GM23248 (cell line): ENCODE results near the gene GEMIN5.

Experiments used
- EZH2 ChIP-seq: fragments of 200-600 bp; sonication (generic); IDR thresholded peaks from 2 replicates; pipeline ENCODE4 v1.6.1; 2018; ENCODE audit warnings: antibody characterized with exemption, mild to moderate bottlenecking; ENCODE audit not compliant: insufficient read depth, poor library complexity, severe bottlenecking
- EZH2phosphoT487 ChIP-seq: fragments of 200-600 bp; sonication (generic); IDR thresholded peaks from 2 replicates; pipeline ENCODE4 v1.6.1; 2018; ENCODE audit warnings: antibody characterized with exemption, moderate library complexity, mild to moderate bottlenecking, low read depth; ENCODE audit not compliant: insufficient read depth

- TF ChIP-seq EZH2 (no peak), EZH2phosphoT487 (no peak)
Measured at GRCh38 chr5:154841273-154841661, 96.7 kb downstream of the GEMIN5 start.
